Endothelial cell of umbilical vein (primary cell): ENCODE measurements around the gene MTFP1. TPM values are rescaled to one million over a fixed set of nuclear protein-coding genes. Genes with fewer than 3 reads are reported as not detected.

ENCODE experiments used
- BruUV-seq: library from RNA; stranded (reverse); fragments of 400-500 nt; replicated peaks from 2 replicates; lab custom pipeline; 2021; lab: Mats Ljungman, UMichigan
- CTCF ChIA-PET: fragments of 300-600, 350-600 bp; sonication (Branson Sonifier 250); formaldehyde crosslinking; loops from one replicate; lab custom pipeline; 2021; ENCODE audit warnings: antibody characterized with exemption, inconsistent platforms; lab: Charles Lee
- POLR2A ChIA-PET: fragments of 300-600, 350-600 bp; sonication (Branson Sonifier 250); formaldehyde crosslinking; loops from one replicate; lab custom pipeline; 2021; ENCODE audit warnings: antibody characterized with exemption, inconsistent platforms; lab: Charles Lee
- DNase-seq: peaks from one replicate; pipeline ENCODE4 v3.0.0-alpha.2; 2011; ENCODE audit warnings: low read depth, low spot score
- FAIRE-seq: peaks from 2 replicates; lab custom pipeline; 2011; peaks lifted over from hg19 to GRCh38; lab: Jason Lieb, UNC
- H2AFZ ChIP-seq: 2 replicates; pipeline ENCODE4 v1.6.0; 2012; ENCODE audit warnings: low read depth, low read length, control low read depth, inconsistent platforms
- H3K27ac ChIP-seq: 2 replicates; pipeline ENCODE4 v1.5.1; 2011; ENCODE audit warnings: low read depth, mild to moderate bottlenecking, control low read depth, low read length, moderate library complexity; ENCODE audit not compliant: insufficient read depth
- H3K27me3 ChIP-seq, 2 experiments: 2 replicates each; pipeline versions ENCODE4 v1.6.0 to v1.6.1; 2011; ENCODE audit warnings: low read length in 2 of 2, mixed read lengths in 1 of 2; ENCODE audit not compliant: control insufficient read depth in 2 of 2, insufficient read depth in 2 of 2
- H3K36me3 ChIP-seq, 2 experiments: 2 replicates in 1 of 2; 3 replicates in 1 of 2; pipeline ENCODE4 v1.5.1; 2011; ENCODE audit warnings: low read length in 2 of 2, mild to moderate bottlenecking in 1 of 2, moderate library complexity in 1 of 2; ENCODE audit not compliant: control insufficient read depth in 2 of 2, insufficient read depth in 2 of 2; ENCODE audit errors: extremely low read depth in 1 of 2
- H3K4me1 ChIP-seq: 3 replicates; pipeline ENCODE4 v1.5.1; 2011; ENCODE audit warnings: mild to moderate bottlenecking, low read length; ENCODE audit not compliant: control insufficient read depth, insufficient read depth; ENCODE audit errors: extremely low read depth
- H3K4me2 ChIP-seq: 2 replicates; pipeline ENCODE4 v1.6.1; 2011; ENCODE audit warnings: low read length, control low read depth, mixed read lengths; ENCODE audit not compliant: insufficient read depth
- H3K4me3 ChIP-seq, 3 experiments: fragments of 200-600 bp in 1 of 3; sonication (generic), shearing (Covaris generic) in 1 of 3; replicated peaks in 1 of 3; 2 replicates each; pipeline ENCODE4 v1.5.1; 2011 to 2016; ENCODE audit warnings: control low read depth in 3 of 3, low read length in 3 of 3, mild to moderate bottlenecking in 2 of 3, inconsistent platforms in 1 of 3, low read depth in 1 of 3, moderate library complexity in 1 of 3; ENCODE audit not compliant: insufficient read depth in 1 of 3
- H3K79me2 ChIP-seq: 2 replicates; pipeline ENCODE4 v1.6.0; 2012; ENCODE audit warnings: low read length, inconsistent platforms; ENCODE audit not compliant: control insufficient read depth, insufficient read depth
- H3K9ac ChIP-seq: replicated peaks from 2 replicates; pipeline ENCODE3; 2011; ENCODE audit warnings: low read length, control low read depth; ENCODE audit not compliant: insufficient read depth; ENCODE audit errors: extremely low read depth
- H3K9me1 ChIP-seq: replicated peaks from 3 replicates; pipeline ENCODE4 v1.6.0; 2011; ENCODE audit warnings: mild to moderate bottlenecking, low read length; ENCODE audit not compliant: control insufficient read depth, insufficient read depth; ENCODE audit errors: extremely low read depth
- H3K9me3 ChIP-seq: replicated peaks from 2 replicates; pipeline ENCODE4 v1.5.1; 2012; ENCODE audit warnings: low read length, inconsistent platforms; ENCODE audit not compliant: control insufficient read depth, insufficient read depth
- H4K20me1 ChIP-seq: replicated peaks from 2 replicates; pipeline ENCODE3; 2011; ENCODE audit warnings: mild to moderate bottlenecking, low read length; ENCODE audit not compliant: control insufficient read depth, insufficient read depth; ENCODE audit errors: extremely low read depth
- EZH2 ChIP-seq: IDR thresholded peaks from 2 replicates; pipeline ENCODE4 v1.6.1; 2012; ENCODE audit warnings: borderline replicate concordance, low read depth, mild to moderate bottlenecking, moderate library complexity, low read length, inconsistent platforms; ENCODE audit not compliant: severe bottlenecking
- FOS ChIP-seq: IDR thresholded peaks from 2 replicates; pipeline ENCODE4 v1.6.1; 2011; ENCODE audit warnings: mild to moderate bottlenecking, low read length, moderate library complexity, borderline replicate concordance; ENCODE audit not compliant: insufficient read depth
- GATA2 ChIP-seq: IDR thresholded peaks from 2 replicates; pipeline ENCODE4 v1.7.0; 2011; ENCODE audit warnings: low read depth, mild to moderate bottlenecking, moderate library complexity, mixed read lengths, low read length; ENCODE audit not compliant: insufficient read length, insufficient read depth
- JUN ChIP-seq: IDR thresholded peaks from 2 replicates; pipeline ENCODE4 v1.6.1; 2011; ENCODE audit warnings: borderline replicate concordance, low read depth; ENCODE audit not compliant: insufficient read length, insufficient read depth
- MYC ChIP-seq: IDR thresholded peaks from one replicate; pipeline ENCODE4 v1.6.1; 2011; ENCODE audit warnings: mild to moderate bottlenecking, low read depth, low read length
- POLR2A ChIP-seq: IDR thresholded peaks from 2 replicates; pipeline ENCODE4 v1.6.1; 2012; ENCODE audit warnings: low read depth, mild to moderate bottlenecking, control low read depth, low read length
- POLR2AphosphoS5 ChIP-seq: IDR thresholded peaks from 2 replicates; pipeline ENCODE4 v1.6.1; 2012; ENCODE audit warnings: low read depth, mild to moderate bottlenecking, control low read depth, low read length, moderate library complexity; ENCODE audit not compliant: insufficient read depth
- dilution Hi-C: fragments of 300-500 bp; cut with MboI; formaldehyde crosslinking; loops from one replicate; pipeline ENCODE4 v1.15.0; 2019; ENCODE audit warnings: low sequenced_read_pairs; ENCODE audit not compliant: extremely low pct_ligation_motif_present
- intact Hi-C: fragments of 100-400 bp; cut with micrococcal nuclease; formaldehyde crosslinking; loops from one replicate; pipeline ENCODE4 v1.10.0; 2022
- polyA plus RNA-seq, 4 experiments: library from polyadenylated mRNA; depleted of rRNA in 3 of 4; stranded (reverse) in 3 of 4; unstranded in 1 of 4; fragments of >200 nt; gene quantifications; 2 replicates each; pipeline versions ENCODE4 v1.2.1 to v1.2.3, GENCODE V29; 2011 to 2012; ENCODE audit warnings: missing spikeins in 1 of 4
- total RNA-seq: library from RNA; stranded (reverse); gene quantifications from 2 replicates; pipeline ENCODE4 v1.2.3, GENCODE V29; 2021
- TF ChIP-seq, protein P1 (sequence below): IDR thresholded peaks from 2 replicates; pipeline ENCODE4 v1.6.1; 2011; ENCODE audit not compliant: insufficient read depth, insufficient read length
- TF ChIP-seq, protein P2 (sequence below), 2 donors: IDR thresholded peaks; 1 replicate in 1 of 2; 2 replicates in 1 of 2; pipeline ENCODE4 v1.5.1; 2011; ENCODE audit warnings: low read length in 2 of 2, mild to moderate bottlenecking in 2 of 2, moderate library complexity in 2 of 2, control low read depth in 1 of 2, inconsistent platforms in 1 of 2, low read depth in 1 of 2; ENCODE audit not compliant: insufficient read depth in 1 of 2; ENCODE audit errors: extremely low read depth in 1 of 2

MTFP1 gene
- total and polyA plus RNA-seq, 2 donors (not counting 3 experiments of a cell fraction or from before 2014, with no cell fraction given): 30.3 to 41.9 TPM

- H3K4me2 ChIP-seq: no peak overlapping the region
- TF ChIP-seq GATA2 (no peak), POLR2AphosphoS5 (no peak), FOS (no peak), MYC (no peak), JUN (no peak), POLR2A (no peak), EZH2 (no peak)
- TF ChIP-seq, protein P1, sequence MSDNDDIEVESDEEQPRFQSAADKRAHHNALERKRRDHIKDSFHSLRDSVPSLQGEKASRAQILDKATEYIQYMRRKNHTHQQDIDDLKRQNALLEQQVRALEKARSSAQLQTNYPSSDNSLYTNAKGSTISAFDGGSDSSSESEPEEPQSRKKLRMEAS: no peak
- TF ChIP-seq, protein P2, sequence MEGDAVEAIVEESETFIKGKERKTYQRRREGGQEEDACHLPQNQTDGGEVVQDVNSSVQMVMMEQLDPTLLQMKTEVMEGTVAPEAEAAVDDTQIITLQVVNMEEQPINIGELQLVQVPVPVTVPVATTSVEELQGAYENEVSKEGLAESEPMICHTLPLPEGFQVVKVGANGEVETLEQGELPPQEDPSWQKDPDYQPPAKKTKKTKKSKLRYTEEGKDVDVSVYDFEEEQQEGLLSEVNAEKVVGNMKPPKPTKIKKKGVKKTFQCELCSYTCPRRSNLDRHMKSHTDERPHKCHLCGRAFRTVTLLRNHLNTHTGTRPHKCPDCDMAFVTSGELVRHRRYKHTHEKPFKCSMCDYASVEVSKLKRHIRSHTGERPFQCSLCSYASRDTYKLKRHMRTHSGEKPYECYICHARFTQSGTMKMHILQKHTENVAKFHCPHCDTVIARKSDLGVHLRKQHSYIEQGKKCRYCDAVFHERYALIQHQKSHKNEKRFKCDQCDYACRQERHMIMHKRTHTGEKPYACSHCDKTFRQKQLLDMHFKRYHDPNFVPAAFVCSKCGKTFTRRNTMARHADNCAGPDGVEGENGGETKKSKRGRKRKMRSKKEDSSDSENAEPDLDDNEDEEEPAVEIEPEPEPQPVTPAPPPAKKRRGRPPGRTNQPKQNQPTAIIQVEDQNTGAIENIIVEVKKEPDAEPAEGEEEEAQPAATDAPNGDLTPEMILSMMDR (IDR thresholded peaks at IDR 0.05; ENCODE audit: extremely low read depth in 1 of 2, insufficient read depth in 1 of 2, low read depth in 1 of 2, low read length in 2 of 2): no peak
- no peaks in the 10 kb centered on the region for H4K20me1 ChIP-seq
- peaks cover 0 to 3% of the 10 kb centered on the region in 2 experiments for H3K27me3 ChIP-seq
- H3K4me1 ChIP-seq: no peaks in the 10 kb centered on the region
- no peaks in the 10 kb centered on the region for H3K36me3 ChIP-seq
- DNase-seq: no peak
- no TSS peak for BruUV-seq
- ChIA-PET POLR2A (no interaction called here), CTCF (no interaction called here)
- dilution Hi-C loops (no loop called here), intact Hi-C loops (no loop called here)
- H3K9me3 ChIP-seq: no peaks in the 10 kb centered on the region
- no peak overlapping the region for H3K27ac ChIP-seq
- H3K4me3 ChIP-seq: no peak overlapping the region
- H3K9ac ChIP-seq: no peak overlapping the region
- no peak for FAIRE-seq
- no peaks in the 10 kb centered on the region for H3K79me2 ChIP-seq
- no peak overlapping the region for H2AFZ ChIP-seq
- no peaks in the 10 kb centered on the region for H3K9me1 ChIP-seq
These were observed 33.8 kb downstream of the MTFP1 start for GRCh38 chr22:30459181-30460052.
